WTC11 (cell line): ENCODE data around the gene PIK3C2G.

Experiments used
- CBFB ChIP-seq: sonication (generic); formaldehyde crosslinking; IDR thresholded peaks from 2 replicates; pipeline ENCODE4 v1.8.1; 2022; ENCODE audit warnings: mild to moderate bottlenecking, low read depth, missing genetic modification reagents
- CREM ChIP-seq: sonication (generic); formaldehyde crosslinking; IDR thresholded peaks from 2 replicates; pipeline ENCODE4 v1.8.1; 2022; ENCODE audit warnings: mild to moderate bottlenecking, missing genetic modification reagents, moderate library complexity
- HMGA2 ChIP-seq: fragments of 250-450 bp; sonication (Bioruptor Pico); IDR thresholded peaks from 2 replicates; pipeline ENCODE4 v1.4.0; 2021; ENCODE audit warnings: mild to moderate bottlenecking, moderate library complexity
- NR2C2 ChIP-seq: sonication (generic); formaldehyde crosslinking; IDR thresholded peaks from 2 replicates; pipeline ENCODE4 v1.8.0; 2022; ENCODE audit warnings: mild to moderate bottlenecking, missing genetic modification reagents
- SOX15 ChIP-seq: fragments of 250-450 bp; sonication (Bioruptor Pico); IDR thresholded peaks from 2 replicates; pipeline ENCODE4 v1.9.0; 2021; ENCODE audit warnings: mild to moderate bottlenecking
- ZNF121 ChIP-seq: sonication (generic); formaldehyde crosslinking; IDR thresholded peaks from 2 replicates; pipeline ENCODE4 v1.8.0; 2023; ENCODE audit warnings: missing genetic modification reagents
- ZNF423 ChIP-seq: fragments of 250-450 bp; sonication (Bioruptor Pico); IDR thresholded peaks from 2 replicates; pipeline ENCODE4 v2.1.2; 2022; ENCODE audit warnings: mild to moderate bottlenecking, moderate library complexity
- TF ChIP-seq, protein P1 (sequence below): fragments of 200-600 bp; IDR thresholded peaks from 2 replicates; pipeline ENCODE4 v1.8.0; 2022; ENCODE audit warnings: antibody characterized with exemption
- TF ChIP-seq, protein P2 (sequence below): sonication (generic); formaldehyde crosslinking; IDR thresholded peaks from 2 replicates; pipeline ENCODE4 v1.8.1; 2022; ENCODE audit warnings: low read depth, missing genetic modification reagents, borderline replicate concordance
- TF ChIP-seq, protein P3 (sequence below): sonication (generic); formaldehyde crosslinking; conservative IDR thresholded peaks from 2 replicates; pipeline ENCODE4 v1.8.1; 2022; ENCODE audit warnings: mild to moderate bottlenecking, missing genetic modification reagents

DNA sequence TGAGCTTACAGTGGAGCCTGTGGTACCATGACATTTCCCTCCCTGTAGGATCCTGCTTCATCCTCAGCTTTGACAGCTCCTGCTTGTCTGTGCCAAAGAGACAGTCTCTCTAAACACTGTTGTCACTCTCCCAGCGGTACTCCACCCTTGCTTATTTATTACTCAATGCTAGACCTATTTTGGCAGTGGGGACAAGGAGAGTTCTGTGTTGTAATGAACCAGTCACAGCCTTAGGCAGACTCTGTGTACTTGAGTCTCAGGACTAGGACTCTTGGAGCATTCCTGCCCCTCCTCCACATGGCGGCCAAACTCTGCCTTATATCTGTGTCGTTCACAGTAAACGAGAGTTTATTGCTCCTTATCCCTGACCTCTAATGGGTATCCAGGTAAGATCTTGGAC, 70.9 kb downstream of the PIK3C2G start:
- no peak for TF ChIP-seq HMGA2 (CRISPR knock-in tag)
- no peak for TF ChIP-seq CBFB (CRISPR knock-in tag)
- TF ChIP-seq ZNF423 (CRISPR knock-in tag), result no peak
- TF ChIP-seq CREM (CRISPR knock-in tag), result no peak
- TF ChIP-seq NR2C2, result no peak
- TF ChIP-seq, protein P1, sequence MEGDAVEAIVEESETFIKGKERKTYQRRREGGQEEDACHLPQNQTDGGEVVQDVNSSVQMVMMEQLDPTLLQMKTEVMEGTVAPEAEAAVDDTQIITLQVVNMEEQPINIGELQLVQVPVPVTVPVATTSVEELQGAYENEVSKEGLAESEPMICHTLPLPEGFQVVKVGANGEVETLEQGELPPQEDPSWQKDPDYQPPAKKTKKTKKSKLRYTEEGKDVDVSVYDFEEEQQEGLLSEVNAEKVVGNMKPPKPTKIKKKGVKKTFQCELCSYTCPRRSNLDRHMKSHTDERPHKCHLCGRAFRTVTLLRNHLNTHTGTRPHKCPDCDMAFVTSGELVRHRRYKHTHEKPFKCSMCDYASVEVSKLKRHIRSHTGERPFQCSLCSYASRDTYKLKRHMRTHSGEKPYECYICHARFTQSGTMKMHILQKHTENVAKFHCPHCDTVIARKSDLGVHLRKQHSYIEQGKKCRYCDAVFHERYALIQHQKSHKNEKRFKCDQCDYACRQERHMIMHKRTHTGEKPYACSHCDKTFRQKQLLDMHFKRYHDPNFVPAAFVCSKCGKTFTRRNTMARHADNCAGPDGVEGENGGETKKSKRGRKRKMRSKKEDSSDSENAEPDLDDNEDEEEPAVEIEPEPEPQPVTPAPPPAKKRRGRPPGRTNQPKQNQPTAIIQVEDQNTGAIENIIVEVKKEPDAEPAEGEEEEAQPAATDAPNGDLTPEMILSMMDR, result no peak
- TF ChIP-seq, protein P2, sequence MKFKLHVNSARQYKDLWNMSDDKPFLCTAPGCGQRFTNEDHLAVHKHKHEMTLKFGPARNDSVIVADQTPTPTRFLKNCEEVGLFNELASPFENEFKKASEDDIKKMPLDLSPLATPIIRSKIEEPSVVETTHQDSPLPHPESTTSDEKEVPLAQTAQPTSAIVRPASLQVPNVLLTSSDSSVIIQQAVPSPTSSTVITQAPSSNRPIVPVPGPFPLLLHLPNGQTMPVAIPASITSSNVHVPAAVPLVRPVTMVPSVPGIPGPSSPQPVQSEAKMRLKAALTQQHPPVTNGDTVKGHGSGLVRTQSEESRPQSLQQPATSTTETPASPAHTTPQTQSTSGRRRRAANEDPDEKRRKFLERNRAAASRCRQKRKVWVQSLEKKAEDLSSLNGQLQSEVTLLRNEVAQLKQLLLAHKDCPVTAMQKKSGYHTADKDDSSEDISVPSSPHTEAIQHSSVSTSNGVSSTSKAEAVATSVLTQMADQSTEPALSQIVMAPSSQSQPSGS, result no peak
- TF ChIP-seq, protein P3, sequence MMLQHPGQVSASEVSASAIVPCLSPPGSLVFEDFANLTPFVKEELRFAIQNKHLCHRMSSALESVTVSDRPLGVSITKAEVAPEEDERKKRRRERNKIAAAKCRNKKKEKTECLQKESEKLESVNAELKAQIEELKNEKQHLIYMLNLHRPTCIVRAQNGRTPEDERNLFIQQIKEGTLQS (CRISPR knock-in tag), result no peak
- no peak for TF ChIP-seq SOX15 (CRISPR knock-in tag)
- no peak for TF ChIP-seq ZNF121 (CRISPR knock-in tag)
